Measurements from ENCODE around the gene GABARAP.
A peak's percentile ranks its signal among the peaks of the same experiment; 100 is the strongest.

GABARAP gene

GRCh38 chr17:7207120-7208001, 34.9 kb downstream of the GABARAP start:
- no peak for DNase-seq (ENCODE audit: low read depth in 2 of 2)

DNA sequence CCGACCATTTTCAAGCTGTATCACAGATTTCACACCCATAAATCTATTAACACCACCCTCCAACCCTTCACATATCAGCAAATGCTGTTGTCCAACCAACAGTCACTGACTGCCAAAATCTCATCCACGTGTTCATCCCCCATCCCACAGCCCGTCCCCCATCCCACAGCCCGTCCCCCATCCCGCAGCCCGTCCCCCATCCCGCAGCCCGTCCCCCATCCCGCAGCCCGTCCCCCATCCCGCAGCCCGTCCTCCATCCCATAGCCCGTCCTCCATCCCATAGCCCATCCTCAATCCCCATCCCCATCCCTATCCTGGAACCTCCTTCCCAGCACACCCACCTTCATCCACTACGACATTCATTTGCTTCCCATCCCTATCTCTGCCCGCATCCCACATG, 36.7 kb downstream of the GABARAP start:
- no peak for DNase-seq (ENCODE audit: low read depth in 2 of 2)

DNA sequence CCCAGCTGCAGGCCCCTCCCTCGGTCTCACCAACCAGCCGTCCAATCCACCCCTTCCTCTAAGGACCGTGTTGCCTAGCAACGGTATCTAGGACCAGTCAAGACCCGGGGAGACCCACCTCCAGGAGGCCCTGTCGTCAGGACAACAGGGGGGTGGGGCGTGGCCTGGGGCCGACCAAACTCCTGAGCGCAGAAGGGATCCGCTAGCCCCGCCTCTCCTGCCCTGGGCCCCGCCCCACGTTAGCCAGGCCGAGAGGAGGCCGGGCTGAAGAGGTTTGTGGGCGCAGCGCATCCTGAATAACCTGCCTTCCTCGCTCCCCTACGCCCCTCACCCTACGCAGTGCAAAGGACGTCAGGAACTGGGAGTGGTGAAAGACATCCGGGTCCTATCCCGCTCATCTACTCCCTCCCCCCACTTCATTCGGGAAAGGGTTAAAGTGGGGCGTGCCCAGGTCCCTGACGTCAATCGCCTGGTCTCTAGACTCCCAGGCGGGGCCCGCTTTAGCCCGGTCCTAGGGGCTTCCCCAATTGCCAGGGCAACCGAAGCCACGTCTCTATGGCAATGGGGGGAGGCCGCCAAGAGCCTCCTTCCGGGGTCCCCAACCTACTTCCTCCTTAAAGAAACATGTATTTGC, 37.3 kb downstream of the GABARAP start:
- DNase-seq (ENCODE audit: low read depth in 2 of 2), result peak; percentile 85 to 89

DNA sequence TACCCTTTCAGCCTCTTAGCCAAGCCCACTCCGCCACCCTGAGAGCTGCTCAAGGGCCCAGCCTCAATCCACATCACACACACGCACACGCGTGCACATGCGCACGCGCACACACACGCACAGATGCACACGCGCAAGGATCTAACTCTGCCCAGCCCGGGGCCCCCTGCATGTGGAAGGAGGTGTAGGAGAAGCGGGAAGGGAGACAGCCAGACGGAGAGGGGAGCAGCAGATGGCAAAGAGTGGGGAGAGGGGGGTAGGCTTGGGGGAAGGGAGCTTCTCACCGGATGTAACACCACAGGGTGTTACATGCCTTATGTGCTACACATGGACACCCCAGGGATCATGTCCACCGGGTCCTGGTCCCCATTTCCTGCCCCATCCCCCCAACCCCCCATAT, 37.9 kb downstream of the GABARAP start:
- no peak for DNase-seq (ENCODE audit: low read depth in 2 of 2)

DNA sequence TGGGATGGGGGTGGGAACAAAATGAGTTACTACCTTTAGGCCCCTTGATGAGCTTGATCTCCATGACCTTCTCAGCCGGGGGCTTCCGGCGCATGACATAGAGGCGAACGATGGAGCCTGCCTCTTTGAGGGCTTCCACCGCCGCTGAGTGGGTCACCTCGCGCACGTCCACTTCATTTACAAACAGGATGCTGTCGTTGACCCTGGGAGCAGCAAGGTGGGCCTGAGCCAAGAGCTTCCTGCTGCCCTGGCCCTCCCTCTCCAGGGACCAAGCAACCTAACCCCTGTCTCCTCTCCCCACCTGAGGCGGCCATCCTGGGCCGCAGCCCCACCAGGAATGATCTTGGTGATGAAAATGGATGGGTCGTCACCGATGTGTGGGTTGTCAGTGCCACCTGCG, 38.9 kb downstream of the GABARAP start:
- DNase-seq (ENCODE audit: low read depth in 2 of 2), result no peak

DNA sequence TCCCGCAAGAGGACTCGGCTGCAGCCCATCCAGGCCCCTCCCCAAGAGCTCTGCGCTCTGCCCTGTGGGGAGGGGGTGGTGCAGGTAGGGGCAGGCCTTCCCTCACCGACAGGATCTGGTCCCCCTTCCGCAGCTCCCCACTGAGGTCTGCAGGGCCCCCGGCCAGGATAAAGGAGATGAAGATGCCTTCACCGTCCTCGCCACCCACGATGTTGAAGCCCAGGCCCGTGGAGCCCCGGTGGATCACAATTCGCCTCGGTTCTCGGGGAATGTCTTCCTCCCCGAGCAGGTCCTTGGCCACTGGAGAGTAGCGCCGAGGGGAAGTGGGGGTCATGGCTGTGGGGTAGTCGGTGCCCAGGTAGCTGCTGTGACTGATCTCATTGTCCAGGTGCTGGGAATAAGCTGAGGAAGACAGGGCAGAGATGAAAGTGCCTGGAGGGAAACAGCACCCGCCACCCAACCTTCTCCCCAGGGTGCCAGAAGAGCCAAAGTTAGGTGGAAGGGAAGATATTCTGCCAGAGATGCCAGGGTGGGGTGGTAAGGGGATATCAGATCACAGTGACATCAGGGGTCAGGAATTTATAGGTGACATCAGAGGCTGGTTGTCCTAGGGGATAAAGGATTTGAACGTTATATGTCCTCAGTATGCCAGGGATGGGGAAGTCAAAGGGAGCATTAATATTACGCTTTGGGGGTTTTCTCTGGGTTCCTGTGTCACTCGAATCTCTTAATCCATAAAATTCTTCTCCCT, 45.4 kb downstream of the GABARAP start:
- no peak for DNase-seq (ENCODE audit: low read depth in 2 of 2)

GRCh38 chr17:7195971-7196370, 46.3 kb downstream of the GABARAP start:
- DNase-seq (ENCODE audit: low read depth in 2 of 2), result no peak

- no peak for DNase-seq (ENCODE audit: low read depth in 2 of 2)
Observed at GRCh38 chr17:7192271-7192937, 49.8 kb downstream of the GABARAP start.

- DNase-seq (ENCODE audit: low read depth in 2 of 2), result no peak
Observed at GRCh38 chr17:7191571-7192270, 50.5 kb downstream of the GABARAP start.

DNA sequence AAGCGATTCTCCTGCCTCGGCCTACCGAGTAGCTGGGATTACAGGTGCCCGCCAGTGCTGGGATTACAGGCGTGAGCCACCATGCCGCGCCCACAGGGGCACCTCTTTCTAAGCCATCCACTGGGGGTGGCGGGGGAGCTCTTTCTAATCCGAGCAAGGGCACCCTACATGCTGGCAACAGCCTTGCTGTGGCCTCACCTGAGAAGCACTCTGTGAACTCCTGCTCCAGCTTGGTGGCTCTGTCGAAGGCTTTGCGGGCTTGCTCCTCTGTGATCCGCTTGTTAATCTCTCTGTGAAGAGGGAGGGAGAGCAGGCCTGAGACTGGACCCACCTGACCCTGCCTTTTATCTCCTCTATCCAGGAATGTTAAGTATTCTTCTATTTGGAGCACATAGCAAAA, 51.2 kb downstream of the GABARAP start:
- DNase-seq (ENCODE audit: low read depth in 2 of 2), result no peak

DNA sequence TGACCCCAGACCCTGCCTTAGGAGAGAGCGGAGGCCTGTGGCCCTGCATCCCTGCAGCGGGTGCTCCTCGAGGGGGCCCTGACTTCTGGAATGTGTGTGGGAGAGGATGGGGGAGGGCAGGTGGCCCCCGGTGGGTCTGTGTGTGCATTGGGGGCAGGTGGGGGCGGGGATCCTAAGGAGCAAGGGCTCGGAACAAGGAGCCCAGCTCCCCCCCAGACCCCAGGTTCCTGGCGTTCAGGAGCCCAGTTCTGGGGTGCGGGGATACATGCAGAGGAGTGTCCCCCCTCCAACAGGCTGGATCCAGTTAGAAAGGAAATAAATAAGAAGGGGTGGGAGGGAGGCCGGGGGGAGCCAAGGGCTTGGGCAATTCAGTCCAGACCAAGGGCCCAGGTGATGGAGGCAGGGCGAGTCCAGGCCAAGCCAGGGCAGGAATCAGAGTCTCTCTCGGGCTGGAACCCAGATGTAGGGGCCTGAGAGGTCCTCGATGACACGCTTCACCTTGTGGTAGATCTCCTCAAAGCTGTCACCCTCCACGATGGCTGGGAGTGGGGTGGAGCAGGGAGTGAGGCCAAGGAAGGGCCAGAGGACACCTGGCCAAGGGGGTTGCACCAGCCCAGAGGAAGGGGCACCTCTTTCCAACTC, 51.9 kb downstream of the GABARAP start:
- no peak for DNase-seq (ENCODE audit: low read depth in 2 of 2)
